Endothelial cell (in vitro differentiated cells): ENCODE data around the gene S100A10. TPM values are rescaled to one million over a fixed set of nuclear protein-coding genes. Genes with fewer than 3 reads are reported as not detected.
A peak's percentile ranks its signal among the peaks of the same experiment; 100 is the strongest.

Source experiments
- DNase-seq: peaks from one replicate; pipeline ENCODE4 v3.0.0; 2021; ENCODE audit warnings: low spot score
- H3K27ac Mint-ChIP-seq: one replicate; pipeline ENCODE4 v1.8.0; 2021; ENCODE audit warnings: mixed read lengths, inconsistent platforms; ENCODE audit not compliant: unreplicated experiment
- H3K27me3 Mint-ChIP-seq: one replicate; pipeline ENCODE4 v1.8.0; 2021; ENCODE audit warnings: mild to moderate bottlenecking, moderate library complexity, mixed read lengths, inconsistent platforms; ENCODE audit not compliant: unreplicated experiment
- H3K36me3 Mint-ChIP-seq: one replicate; pipeline ENCODE4 v1.8.0; 2021; ENCODE audit warnings: mild to moderate bottlenecking, low read depth, mixed read lengths, inconsistent platforms; ENCODE audit not compliant: unreplicated experiment
- H3K4me1 Mint-ChIP-seq: one replicate; pipeline ENCODE4 v1.8.0; 2021; ENCODE audit warnings: mild to moderate bottlenecking, mixed read lengths, inconsistent platforms; ENCODE audit not compliant: unreplicated experiment
- H3K4me3 Mint-ChIP-seq: one replicate; pipeline ENCODE4 v1.8.0; 2021; ENCODE audit warnings: mild to moderate bottlenecking, mixed read lengths, inconsistent platforms; ENCODE audit not compliant: unreplicated experiment
- H3K9me3 Mint-ChIP-seq: one replicate; pipeline ENCODE4 v1.8.0; 2021; ENCODE audit warnings: mixed read lengths, inconsistent platforms; ENCODE audit not compliant: unreplicated experiment
- total RNA-seq: library from RNA; stranded (reverse); fragmentation: NEBNext Ultra II Directional; extraction: Animal tissue kit (Norgen Biotek cat#: 25700); gene quantifications from one replicate; pipeline ENCODE4 v1.2.1, GENCODE V29; 2021; ENCODE audit not compliant: unreplicated experiment
- TF ChIP-seq, protein P1 (sequence below): fragments of 200-600 bp; sonication (generic); IDR thresholded peaks from one replicate; pipeline ENCODE4 v1.5.0; 2021; ENCODE audit warnings: antibody characterized with exemption; ENCODE audit not compliant: unreplicated experiment

The S100A10 gene
- total RNA-seq, 1 donor from 2014 or later: 241 TPM

DNA sequence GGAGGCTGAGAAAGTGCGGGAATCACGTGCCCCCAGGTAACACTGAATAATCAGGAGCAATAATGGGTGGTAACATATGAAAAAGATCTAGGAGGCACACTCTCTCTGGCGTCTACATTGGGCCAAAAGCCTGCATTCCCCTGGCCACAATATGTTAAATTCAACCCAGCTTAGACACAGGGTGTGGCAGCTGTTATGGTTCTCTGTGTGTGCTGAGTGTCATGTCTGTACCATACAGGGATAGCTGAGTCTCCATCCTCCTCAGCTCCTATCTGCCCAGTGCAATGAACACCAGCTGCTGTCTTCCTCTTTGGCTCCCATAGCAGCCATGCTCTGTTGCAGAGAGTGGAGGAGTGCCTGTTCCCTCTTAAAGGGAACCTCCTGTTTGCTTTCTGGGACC, 28.8 kb upstream of the S100A10 start:
- Mint-ChIP-seq H3K36me3 (no peaks in the 10 kb centered on the region), H3K27ac (no peak overlapping the region), H3K4me1 (no peaks in the 10 kb centered on the region), H3K4me3 (no peak overlapping the region), H3K27me3 (peaks cover 2% of the 10 kb centered on the region), H3K9me3 (no peaks in the 10 kb centered on the region)
- TF ChIP-seq, protein P1, sequence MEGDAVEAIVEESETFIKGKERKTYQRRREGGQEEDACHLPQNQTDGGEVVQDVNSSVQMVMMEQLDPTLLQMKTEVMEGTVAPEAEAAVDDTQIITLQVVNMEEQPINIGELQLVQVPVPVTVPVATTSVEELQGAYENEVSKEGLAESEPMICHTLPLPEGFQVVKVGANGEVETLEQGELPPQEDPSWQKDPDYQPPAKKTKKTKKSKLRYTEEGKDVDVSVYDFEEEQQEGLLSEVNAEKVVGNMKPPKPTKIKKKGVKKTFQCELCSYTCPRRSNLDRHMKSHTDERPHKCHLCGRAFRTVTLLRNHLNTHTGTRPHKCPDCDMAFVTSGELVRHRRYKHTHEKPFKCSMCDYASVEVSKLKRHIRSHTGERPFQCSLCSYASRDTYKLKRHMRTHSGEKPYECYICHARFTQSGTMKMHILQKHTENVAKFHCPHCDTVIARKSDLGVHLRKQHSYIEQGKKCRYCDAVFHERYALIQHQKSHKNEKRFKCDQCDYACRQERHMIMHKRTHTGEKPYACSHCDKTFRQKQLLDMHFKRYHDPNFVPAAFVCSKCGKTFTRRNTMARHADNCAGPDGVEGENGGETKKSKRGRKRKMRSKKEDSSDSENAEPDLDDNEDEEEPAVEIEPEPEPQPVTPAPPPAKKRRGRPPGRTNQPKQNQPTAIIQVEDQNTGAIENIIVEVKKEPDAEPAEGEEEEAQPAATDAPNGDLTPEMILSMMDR: no peak
- DNase-seq: no peak

DNA sequence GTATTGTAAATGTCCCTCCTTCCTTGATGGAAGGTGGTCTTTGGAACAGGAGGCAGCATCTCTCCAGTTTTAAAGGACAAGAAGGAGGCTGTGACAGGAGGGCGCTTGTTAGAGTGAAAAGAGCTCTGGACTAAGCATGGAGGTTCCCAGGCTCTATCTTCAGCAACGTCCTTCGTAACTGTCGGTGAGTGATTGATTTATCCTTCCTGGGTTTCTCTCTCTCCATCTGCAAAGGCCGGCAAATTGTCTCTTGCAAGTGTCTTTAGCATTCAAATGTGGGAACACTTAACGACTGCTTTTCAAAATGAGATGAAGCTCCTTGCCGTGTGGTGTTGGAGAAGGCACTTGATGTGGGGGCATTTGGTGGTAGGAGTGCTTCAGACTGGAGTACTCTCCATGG, 27.9 kb upstream of the S100A10 start:
- Mint-ChIP-seq H3K27me3 (peaks cover 2% of the 10 kb centered on the region), H3K4me1 (no peaks in the 10 kb centered on the region), H3K4me3 (no peak overlapping the region), H3K36me3 (no peaks in the 10 kb centered on the region), H3K9me3 (no peaks in the 10 kb centered on the region), H3K27ac (no peak overlapping the region)
- DNase-seq: no peak
- TF ChIP-seq, protein P1: no peak

DNA sequence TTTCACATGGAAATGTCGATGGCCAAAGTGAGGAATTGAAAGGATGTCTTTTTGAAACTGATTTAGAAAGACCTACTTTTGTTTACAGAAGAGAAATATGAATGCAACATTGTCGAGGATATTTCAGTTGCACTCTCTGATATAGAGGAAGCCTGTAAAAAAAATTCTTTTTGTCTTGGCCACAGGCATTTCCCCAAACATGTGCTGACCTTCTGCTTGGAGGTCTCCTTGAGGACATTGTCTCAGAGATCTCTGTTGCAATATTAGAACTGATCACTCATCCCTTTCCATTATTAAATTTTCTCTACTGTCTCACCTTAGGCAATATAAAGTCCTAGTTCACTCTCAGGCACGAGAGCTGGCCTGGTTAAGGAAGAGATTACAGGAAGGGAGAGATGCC, 27.2 kb upstream of the S100A10 start:
- no peak overlapping the region for H3K27ac Mint-ChIP-seq
- TF ChIP-seq, protein P1: no peak
- peaks cover 2% of the 10 kb centered on the region for H3K27me3 Mint-ChIP-seq
- H3K4me1 Mint-ChIP-seq: peaks cover 2% of the 10 kb centered on the region
- no peak overlapping the region for H3K4me3 Mint-ChIP-seq
- no peaks in the 10 kb centered on the region for H3K9me3 Mint-ChIP-seq
- DNase-seq: no peak
- H3K36me3 Mint-ChIP-seq: no peaks in the 10 kb centered on the region

DNA sequence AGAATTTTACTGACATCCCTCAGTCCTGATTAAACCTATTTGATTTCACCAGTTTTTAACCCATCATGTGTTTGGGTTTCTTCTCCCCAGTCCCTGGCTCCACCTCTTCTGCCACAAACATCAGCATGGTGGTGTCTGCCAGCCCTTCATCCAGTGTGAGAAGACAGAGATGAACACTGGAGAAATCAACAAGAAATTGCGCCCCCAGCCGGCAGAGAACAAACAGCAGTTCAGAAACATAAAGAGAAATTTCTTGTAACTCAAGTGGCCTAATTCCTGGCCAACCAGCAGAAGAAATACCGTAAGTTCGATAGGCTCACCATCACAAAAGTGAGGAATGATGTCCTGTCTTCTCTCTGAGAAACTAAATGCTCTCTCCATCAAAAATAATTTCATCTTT, 24.9 kb upstream of the S100A10 start:
- H3K27me3 Mint-ChIP-seq: peaks cover 2% of the 10 kb centered on the region
- TF ChIP-seq, protein P1: peak; percentile 68
- no peak overlapping the region for H3K4me3 Mint-ChIP-seq
- H3K36me3 Mint-ChIP-seq: no peaks in the 10 kb centered on the region
- no peak overlapping the region for H3K27ac Mint-ChIP-seq
- DNase-seq: peak; percentile 55
- no peaks in the 10 kb centered on the region for H3K9me3 Mint-ChIP-seq
- H3K4me1 Mint-ChIP-seq: peaks cover 12% of the 10 kb centered on the region

DNA sequence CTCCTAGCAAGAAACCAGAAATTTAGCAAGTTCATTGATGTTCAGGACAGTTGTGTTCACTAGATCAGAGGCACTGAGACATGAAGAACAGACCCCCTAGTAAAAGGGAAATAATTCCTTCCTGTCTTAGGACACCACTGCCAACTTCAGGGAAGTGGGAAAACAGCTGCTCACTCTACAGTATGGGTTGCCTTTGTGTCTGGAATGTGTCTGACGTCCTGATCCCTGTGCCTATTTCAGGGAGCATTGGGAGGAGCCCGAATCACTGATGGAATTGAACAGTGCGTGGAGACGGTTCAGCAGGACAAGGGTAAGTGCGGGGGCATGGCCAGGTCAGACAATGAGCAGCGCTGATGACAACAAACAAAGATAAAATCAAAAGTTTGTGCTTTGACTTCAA, 22.1 kb upstream of the S100A10 start:
- DNase-seq: no peak
- H3K27me3 Mint-ChIP-seq: no peaks in the 10 kb centered on the region
- H3K9me3 Mint-ChIP-seq: no peaks in the 10 kb centered on the region
- TF ChIP-seq, protein P1: no peak
- H3K4me3 Mint-ChIP-seq: no peak overlapping the region
- H3K4me1 Mint-ChIP-seq: peaks cover 16% of the 10 kb centered on the region
- peak overlapping the region; percentile 92 for H3K27ac Mint-ChIP-seq
- H3K36me3 Mint-ChIP-seq: no peaks in the 10 kb centered on the region
